Stimulated activated CD4-positive, alpha-beta T cell treated with anti-CD3 and anti-CD28 coated beads, Interleukin-2, amount 100 ng/mL, for 24 hours (primary cell): ENCODE data around the gene AQP12A.

Experiments used
- DNase-seq, 2 donors: peaks; one replicate each; pipeline ENCODE4 v3.0.0-alpha.2; 2020

AQP12A gene

DNA sequence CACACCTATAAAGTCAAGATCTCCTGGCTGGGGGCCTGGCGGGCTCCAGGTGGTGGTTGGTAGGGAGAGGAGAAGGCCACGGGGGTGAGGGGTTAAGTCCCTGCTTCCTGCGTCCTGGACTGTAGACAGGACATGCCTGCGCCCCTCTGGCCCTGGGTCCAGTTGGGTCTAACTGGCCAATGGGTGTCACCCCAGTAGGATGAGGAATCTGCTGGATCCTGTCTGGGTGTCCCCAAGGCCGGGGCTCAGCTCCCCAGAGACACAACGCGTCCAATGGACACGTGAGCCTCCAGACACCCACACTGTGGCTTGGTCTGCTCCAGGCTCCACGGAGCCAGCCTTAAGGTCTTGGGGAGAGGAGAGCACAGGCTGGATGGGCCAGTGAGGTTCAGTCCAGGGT, 19.6 kb downstream of the AQP12A start:
- no peak for DNase-seq

DNA sequence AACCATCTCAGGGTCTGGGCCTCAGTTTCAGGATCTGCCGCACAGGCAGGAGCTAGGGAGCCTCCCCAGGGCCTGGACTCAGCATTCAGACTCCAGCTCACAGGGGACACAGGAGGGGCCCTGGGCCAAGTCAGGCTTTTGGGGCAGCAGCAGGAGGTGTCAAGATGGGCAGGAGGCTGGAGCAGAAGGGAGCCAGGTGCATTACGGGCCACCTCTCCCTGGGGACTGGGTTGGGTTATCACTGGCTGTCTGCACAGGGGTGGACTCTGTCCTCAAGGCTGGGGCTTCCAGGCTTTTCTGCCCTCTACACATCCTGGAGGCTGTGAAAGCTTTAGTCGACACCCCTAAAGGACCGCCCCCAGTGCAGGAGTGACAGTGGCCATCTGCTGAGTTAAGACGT, 20.0 kb downstream of the AQP12A start:
- no peak for DNase-seq

DNA sequence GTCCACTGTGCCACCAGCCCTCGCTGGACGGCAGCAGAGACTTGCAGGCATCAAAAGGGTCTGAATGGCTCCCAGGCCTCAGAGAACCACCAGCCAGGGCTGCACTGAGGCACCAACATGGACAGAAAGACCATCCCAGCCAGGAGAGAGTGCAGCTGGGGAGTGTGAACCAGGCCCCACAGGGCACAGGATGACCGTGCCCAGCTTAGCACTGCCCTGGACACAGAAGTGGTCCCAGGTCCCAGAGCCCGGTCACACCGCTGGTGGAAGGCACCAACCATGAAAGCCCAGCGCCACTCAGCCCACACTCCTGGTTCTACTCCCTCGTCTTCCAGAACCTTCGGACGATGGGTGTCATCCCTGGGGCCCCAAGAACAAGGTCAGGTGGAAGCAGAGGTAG, 20.5 kb downstream of the AQP12A start:
- DNase-seq = no peak

DNA sequence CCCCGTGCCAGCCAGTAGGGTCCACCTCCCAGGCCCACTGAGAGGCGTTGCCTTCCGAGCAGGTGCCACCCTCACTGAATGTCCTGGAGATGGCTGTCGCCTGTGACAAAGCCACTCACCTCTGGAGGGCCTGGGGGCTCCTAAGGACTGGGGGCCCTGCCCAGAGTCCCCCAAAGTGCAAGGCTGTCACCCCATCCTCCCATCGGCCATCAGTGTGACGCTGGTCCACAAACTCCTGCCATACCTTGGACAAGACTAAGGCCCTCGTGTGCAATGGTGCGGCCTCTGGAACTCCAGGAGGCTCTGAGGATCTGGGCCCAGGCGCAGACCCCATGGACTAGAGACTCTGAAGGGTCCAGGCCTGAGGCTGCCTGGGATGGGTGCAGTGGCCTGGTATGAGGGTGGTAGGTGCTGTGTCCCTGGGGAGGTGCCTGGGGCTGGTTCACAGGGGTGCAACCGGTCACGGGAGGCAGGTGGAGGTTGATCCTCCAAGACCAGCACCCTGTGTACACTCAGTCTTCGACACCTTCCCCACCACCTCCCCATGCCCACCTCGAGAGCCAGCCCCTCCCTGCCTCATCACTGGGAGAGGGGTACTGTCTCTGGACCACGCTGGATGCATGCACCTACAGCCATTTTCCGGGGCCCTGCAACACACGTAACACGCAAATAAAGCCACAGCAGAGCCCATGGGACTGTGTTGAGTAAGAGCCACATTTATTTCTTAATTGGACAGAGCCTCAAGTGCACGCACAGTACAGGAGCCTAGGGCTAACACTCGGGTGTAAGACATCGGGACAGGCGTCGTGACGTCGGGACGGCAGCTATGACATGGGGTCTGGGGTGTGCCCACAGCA, 21.6 kb downstream of the AQP12A start:
- DNase-seq = no peak

DNA sequence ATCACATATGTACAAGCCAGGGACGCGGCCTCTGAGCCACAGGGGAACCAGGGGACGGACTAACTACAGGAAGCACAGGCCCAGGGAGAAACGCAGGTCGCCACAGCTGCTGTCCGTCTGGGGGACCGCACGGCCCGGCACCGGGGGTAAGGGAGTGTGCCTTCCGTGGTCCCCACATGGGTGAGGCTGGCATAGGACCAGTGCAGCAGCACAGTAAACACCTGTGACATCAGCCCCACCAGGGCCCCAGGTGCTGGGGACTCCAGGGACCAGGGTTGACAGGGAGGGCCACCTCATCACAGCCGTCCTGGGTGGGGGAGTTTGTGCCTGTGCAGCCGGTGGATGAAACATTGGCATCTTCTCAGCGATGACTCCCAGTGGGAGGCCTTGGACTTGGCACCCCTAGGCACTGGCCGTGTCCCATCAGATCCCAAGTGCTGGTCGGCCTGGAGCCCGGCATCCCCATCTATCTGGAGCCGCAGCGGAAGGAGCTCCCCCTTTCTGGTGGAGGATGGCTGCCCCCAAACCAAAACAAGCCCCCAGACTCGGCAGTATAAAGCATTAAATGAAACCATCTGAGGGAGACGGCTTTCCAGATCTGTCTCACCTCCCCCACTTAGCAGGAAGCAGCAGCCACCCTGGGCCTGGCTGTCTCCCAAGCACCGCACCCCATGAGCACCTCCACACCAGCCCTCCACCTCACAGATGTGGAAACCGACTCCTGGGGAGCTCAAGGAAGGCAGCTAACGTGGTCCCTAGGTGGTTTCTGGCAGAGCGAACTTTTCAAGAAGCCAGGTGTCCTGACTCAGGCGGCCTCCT, 22.5 kb downstream of the AQP12A start:
- no peak for DNase-seq

DNA sequence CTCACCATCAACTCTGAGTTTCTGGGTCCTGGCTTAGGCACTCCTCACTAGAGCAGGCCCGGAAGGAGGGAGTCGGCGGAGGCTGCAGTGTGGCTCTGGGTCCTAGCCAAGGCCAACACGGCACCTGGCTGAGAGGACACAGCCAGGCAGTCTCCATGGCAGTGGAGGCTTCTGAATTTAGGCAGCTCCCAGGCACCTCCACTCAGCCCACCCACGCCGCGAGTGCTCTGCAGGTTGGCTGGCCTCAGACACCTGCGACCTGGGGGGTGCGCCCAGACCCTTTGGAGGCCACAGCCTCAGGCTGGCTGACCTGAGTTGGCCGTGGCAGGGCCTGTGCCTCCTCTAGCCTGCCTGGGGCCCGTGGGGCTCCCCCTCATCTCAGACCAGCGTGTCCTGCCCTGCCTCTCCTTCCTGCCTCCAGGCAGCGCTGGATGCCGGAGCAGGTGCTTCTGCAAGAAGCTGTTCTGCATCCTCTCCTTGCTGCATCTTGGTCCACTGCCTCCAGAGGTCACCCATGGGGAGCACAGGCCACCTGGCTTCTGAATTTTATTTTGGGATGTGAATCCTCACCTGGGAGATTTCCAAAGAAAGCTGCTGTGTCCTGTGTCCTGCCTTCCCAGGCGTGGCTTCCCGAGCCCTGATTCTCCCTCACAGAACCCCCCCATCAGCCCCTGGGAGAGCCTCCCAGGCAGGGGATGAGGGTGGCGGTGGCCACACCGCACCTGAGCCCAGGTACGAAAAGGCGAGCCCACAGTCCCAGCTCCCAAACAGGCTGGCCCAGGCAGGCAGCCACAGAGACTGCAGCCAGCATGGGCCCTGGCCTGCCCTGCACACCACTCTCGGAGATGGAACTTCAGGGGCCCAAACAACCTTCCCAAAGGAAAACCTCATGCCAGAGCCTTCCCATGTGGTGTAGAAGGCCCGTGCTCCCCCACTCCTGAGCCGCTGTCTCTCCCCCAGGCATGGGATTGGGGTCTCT, 23.4 kb downstream of the AQP12A start:
- DNase-seq = no peak

DNA sequence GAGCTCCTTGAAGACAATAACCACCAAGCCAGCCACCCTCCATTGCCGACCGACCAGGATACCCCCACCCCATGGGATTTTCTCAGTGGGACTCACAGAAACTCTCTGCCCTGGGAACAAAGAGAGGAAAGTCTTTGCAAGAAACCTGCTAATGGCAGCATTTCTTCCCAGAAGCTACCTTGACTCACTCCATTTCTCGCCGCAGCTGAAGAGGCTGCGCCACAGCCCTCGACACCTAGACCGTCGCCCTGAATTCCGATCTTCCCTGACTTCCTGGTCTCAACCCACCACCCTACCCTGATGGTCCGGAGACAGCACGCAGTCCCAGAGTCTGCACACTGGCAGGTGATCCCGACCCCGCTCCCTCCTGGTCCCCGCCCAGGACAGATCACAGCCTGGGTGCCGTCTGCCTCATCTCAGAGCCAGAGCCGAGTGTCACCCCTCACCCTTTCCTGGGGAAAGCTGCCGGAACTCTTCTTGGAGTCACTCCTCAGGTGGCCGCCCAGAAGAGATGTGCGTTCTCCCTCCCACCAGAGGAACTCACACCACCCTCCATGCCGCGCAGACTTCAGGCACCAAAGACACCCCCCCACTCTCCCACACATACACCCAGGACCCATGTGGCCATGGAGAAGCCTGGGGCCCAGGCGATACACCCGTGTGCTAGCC, 24.6 kb downstream of the AQP12A start:
- DNase-seq = no peak

DNA sequence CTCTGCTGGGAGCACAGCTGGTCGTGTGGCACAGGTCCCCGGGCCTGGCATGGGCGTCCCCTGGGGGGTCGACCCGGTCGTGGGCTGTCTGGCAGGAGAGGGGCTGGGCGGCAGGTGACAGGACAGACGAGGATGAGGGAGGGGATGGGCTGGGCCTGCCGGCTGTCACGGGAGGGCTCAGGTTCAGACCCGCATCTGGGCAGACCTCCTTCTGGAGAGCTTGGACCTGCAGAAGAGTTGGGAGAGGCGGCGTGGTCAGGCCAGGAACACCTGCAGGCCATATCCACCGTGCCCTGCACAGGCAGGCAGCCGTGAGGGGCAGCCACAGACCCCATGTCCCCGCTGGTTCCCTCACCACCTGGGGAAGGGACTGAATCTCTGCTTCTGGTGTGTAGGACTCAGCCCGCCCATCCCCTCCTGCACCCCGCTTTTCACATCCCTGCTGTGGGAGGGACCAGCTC, 25.5 kb downstream of the AQP12A start:
- no peak for DNase-seq

DNA sequence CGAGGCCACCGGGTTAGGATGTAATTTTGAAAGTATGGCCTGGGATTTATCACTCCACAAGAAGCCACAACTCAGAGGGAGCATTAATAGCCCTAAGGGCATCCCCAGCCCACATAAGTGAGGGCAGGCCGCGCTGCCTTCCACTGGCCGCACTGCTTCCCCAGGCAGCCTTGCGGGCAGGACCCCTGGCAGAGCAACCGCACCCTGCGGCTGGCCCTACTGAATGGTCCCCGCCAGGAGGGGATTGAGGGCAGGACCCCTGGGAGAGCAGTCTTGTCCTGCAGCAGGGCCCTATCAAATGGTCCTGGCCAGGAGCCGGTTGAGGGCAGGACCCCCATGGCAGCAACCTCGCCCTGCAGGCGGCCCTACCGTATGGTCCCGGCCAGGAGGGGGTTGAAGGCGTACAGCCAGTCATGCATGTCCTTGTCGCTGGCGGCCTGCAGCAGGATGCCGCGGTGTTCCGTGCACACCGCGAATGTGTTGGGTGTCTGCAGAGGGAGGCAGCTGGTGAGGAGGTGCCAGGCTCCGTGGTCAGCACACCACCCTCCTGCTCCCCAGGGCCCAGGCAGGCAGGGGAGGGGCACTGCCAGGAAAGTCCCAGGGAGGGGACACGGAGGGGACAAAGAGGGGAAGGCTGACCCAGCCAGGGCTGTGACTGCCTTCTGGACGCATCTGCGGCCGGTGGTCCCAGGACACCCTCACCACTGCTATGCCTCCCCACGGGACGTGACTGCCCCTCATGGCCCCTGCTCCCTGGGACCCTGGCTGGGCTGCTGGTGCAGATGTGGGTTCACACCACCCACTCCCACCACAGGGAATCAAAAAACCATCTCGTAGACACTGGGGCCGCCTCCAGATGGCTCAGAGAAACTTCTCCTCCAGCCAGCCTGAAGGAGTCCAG, 26.3 kb downstream of the AQP12A start:
- no peak for DNase-seq

DNA sequence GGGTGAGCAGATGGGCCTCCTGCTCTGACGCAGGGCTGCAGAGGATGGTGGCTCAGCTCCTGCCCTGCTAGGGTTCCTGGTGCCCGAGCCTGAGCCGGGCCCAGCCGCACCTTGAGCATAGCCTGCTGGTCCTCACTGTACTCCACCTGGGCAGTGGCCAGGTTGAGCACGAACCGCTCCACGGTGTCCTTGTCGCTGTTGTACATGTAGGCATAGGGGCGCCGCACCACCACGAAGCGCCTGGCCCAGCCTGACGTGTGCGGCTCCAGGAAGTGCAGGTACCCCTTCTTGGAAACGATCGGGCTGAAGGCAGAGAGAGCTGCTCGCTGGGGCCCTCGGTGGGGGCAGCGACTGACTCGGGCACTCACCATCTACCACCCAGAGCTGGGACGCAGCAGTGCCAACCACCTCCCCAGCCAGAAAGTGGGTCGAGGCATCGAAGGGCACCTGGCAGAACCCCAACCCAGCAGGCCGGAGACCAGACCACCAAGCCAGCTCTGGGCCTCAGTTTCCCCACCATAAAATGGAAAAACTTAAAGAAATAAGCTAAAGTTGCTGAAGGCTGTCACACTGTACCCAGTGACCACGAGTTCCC, 27.3 kb downstream of the AQP12A start:
- DNase-seq = no peak

DNA sequence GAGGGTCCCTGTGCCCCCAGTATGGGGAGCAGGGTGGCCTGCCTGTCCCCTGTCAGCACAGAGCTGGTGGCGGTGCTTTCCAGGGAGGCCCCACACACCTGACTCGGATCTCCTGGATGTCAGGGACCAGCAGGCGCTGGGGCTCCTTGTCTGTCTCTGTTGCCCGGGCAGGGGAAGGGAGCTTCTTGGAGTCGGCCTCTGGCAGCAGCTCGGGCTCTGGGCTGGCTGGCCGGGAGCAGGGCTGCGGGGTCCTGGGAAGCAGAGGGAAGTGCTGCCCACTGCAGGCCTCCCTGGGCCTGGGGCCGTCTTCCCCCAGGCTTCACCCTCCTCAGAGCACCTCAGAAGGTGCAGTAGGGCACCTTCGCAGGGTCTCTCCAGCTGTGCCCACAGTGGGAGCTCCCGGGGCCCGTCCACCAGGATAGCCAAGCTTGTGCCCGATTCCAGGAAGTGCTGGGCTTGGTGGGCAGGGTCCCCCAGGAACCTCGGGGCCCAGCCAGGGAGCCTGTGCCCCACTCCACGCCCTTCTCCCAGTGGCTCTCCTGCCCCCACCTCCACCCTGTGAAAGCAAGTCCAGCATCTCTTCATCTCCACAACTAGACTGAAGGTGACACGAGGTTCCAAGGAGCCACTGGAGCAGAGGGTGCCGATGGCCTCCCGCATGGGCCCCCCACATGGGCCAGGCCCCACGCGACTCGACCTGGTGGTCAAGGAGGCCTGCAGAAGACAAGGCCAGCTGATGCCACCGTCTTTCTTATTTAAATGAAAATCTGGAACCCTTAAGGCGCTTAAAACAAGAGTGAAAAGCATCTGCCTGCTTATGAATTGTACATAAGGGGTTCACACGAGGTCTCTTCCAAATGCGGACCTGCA, 28.2 kb downstream of the AQP12A start:
- no peak for DNase-seq

DNA sequence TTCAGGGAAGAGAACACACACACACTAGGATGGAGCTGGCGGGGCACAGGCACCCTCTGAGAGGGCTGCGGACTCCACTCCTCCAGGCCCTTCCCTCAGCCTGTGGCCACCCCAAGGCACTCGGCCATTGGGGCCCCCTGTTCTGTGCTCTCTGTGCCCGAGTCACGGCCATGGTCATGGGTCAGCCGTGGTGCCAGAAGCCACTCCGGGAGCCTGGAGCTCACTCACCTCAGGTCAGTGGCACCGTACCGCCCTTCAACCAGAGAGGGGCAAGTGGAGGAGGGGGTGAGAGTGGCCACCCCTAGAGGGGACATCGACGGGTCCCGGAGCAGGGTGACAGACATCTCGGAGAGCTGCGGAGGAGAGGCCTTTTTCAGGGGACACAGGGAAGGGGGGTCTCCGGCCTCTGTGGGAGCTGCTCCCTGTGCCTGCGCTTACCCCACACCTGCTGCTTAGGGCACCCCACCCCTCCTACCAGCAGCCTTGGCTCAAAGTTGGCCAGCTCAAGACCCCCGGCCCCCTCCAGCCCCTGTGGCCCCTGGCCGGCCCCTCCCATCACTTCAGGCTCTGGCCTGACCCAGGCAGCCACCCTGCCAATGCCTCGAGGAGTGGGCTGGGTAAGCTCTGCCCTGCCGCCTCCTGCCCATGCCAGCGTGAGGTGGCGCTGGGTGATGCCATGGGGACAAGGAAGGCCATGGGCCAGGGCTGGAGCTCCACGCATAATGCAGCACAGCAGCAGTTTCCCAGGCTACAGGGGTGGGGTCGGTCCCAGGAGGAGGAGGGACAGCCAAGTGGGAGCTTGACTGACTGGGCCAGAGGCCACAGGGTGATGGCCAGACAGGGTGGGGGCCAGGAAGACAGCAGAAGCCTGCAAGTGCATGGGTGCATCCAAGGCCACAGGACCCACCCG, 29.3 kb downstream of the AQP12A start:
- DNase-seq = no peak

DNA sequence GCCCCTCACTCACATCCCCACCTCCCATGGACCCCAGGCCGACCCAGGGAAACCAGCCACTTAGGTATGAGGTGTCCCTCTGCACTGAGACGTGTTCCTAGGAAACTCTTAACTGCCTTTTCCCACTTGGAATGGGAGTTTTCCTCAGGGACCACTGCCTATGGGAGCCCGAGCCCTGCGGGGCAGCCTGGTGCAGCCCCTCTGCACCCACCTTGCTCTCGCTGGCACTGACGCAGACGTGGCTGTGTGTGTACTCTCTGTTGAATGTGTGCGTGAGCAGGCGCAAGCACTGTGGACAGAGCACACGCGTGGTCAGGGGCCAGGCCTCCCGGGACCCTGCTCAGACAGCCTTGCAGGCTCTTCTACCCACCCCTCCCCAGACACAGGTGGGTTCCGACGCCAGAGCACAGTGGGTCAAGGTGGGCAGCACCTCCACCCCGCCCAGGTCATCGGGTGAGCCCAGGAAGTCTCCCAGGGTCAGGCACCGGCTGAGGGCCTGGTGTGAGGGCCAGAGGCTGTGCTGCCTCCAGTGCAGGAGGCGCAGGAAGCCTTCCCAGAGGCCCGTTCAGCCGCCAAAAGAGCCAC, 30.0 kb downstream of the AQP12A start:
- DNase-seq = no peak

DNA sequence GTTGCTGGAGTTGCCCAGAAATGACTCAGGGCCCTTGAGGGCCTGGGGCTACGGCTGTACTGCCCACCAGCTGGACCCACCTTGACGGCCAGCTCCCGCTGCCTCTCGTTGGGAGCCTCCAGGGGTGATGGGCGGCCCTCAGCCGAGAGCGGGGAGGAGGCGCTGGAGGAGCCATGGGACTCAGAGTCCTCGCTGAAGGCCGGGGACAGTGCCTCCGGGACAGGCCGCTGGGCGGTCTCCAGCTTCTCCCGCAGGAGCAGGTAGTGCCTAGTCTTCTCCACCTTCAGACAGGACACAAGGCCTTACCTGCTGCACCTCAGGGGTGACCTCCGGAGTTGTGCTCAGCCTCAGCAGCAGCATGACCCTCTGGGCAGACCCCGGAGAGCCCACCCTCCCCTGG, 30.7 kb downstream of the AQP12A start:
- no peak for DNase-seq

DNA sequence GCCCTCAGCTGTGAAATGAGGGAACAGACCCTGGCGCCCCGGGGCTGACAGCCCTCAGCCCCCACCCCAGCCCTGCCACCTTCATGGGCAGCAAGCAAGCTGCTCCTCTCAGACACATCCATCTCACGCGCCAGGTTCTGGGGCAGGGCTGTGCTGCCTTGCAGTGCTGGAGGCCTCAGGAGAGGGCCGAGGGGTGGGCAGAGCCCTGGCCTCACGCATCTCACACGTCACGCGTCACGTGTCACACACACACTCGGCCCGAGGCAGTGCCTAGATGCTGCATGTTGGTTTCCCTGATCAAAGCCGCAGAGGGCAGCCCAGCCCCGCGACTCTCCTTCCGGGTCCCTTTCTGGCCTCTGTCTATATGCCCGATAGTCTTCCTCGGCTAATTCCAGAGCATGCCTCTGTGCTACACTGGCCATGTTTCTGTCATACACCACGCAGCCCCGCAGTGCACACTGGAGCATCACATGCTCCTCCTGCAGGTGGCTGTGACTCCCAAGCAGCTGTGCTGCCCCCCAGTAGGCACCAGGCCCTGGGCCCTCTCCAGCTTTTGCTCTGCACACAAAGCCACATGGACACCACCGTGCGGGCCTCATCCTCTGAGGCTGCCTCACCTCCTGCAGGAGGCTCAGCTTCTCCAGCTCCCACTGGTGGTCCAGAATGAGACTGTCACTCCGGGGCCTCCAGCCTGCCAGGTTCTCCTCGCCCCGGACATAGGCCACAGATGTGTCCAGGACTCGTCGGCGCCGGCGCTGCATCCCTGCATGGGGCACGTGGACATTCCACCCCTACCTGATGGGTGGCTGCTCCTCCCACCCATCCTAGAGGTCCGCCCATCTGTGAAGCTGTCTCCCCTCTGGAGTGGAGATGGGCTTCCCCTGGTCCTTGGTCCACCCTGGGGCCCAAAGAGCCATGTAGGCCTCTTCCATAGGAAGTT, 31.4 kb downstream of the AQP12A start:
- DNase-seq = no peak

DNA sequence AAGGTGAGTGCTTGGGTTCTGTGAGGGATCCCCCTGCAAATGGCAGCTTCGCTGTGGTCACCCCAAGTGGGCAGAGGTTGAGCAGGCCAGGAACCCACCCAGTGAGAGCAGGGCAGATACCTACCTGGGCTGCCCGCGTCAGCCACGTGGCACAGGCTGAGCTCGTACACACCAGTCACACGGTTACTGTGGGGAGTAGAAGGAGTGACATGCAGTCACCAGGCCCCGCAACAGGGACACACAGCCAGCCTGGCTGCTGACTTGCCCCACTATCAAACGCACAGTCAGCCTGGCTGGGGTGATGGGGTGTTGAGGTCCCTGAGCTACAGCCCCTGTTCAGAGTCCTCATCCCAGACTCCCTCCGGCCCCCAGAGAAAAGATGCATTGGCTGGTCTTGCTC, 32.2 kb downstream of the AQP12A start:
- no peak for DNase-seq

DNA sequence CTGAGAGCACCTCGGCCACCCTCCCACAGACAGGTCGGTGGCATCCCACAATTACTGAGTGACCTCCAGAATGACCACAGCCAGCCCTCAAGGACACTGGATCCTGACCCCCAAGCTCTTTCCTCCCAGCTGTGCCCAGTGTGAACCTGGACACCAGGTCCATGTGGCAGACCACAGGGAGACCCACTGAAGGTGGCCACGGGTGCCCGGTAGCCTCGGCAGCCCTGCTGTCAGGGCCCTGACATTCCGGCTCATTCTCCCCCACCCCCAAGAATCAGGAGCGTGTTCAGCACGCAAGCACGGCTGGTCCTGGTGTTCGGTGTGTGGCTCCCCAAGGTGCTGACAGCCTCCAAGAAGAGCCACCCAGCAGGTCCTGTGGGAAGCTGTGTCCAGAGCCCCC, 32.8 kb downstream of the AQP12A start:
- no peak for DNase-seq
